CD4-positive, alpha-beta T cell treated with Interleukin-17A for 4 hours (primary cell): Measurements from ENCODE around the gene ASAP3.
A peak's percentile ranks its signal among the peaks of the same experiment; 100 is the strongest.

Experiments used
- DNase-seq: peaks from one replicate; pipeline ENCODE4 v3.0.0-alpha.2; 2020; ENCODE audit warnings: mixed read lengths

ASAP3 gene

GRCh38 chr1:23448846-23449245, 35.1 kb downstream of the ASAP3 start:
- DNase-seq, result no peak

DNA sequence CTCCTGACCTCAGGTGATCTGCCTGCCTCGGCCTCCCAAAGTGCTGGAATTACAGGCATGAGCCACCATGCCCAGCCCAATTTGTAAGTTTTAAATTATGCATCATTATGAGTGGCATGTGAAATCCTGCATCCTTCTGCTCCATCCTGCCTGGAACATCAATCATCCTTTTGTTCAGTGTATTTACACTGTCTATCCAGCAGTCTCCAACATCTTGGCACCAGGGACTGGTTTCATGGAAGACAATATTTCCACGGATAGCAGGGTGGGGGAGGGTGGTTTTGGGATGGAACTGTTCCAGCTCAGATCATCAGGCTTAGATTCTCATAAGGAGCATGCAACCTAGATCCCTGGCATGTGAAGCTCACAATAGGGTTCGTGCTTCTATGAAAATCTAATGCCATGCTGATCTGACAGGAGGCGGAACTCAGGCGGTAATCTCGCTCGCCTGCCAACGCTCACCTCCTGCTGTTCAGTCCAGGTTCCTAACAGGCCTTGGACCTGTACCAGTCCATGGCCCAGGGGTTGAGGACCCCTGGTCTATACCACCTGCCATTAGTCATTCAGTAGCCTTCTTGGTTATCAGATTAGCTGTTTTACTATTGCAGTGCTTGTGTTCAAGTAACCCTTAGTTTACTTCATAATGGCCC, 37.2 kb downstream of the ASAP3 start:
- no peak for DNase-seq

GRCh38 chr1:23444596-23445390, 39.2 kb downstream of the ASAP3 start:
- DNase-seq, result no peak

DNA sequence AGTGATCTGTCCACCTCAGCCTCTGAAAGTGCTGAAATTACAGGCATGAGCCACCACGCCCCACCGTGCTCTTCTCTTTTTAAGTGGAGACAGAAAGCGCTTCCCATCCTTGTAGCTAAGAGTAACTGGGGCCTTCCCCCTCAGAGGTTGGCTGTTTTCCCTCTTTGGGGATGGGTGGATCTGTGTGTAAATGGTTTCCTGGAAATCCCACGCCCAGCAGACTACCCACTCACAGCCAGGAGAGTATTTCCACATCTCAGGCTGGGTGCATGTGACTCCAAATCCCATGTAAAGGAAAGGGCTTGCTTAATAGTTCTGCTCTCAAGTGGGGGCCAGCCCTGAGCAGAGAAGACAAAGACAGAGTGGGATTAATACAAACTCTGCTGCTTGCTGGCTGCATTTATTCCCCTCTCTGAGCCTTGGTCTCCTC, 39.9 kb downstream of the ASAP3 start:
- DNase-seq, result no peak

- no peak for DNase-seq
These were observed 41.2 kb downstream of the ASAP3 start for GRCh38 chr1:23442751-23443150.

DNA sequence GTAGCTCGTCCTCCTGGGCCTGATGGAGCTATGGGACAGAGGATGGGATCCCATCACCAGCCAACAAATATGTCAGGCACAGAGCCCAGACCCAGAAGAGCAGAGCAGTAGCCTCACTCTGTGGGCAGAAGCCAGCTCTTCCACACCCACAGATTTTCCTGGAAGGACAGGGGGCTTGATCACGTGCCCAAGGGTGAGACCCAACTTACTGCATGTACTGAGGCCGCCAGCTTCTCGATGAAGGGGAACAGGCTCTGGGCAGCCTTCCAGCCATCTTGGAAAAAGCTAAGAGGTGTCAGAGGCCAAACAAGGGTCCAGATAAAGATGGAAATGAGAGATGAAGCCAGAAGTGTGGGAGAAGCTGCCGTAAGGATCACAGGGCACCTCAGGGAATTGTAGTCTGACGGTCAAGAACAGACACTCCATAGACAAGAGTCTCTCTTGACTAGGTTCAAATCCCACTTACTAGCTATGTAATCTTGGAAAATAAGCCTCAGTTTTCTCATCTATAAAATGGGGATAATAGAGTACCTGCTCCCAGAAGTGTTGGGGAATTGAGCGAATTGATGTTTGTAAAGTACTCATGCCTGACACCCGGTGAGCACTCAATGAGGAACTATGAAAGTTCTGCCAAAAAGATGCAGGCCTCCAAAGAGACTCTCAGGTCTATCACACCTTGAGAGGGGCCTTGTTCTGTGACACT, 42.4 kb downstream of the ASAP3 start:
- DNase-seq, result no peak

- no peak for DNase-seq
These were observed 45.4 kb downstream of the ASAP3 start for GRCh38 chr1:23438545-23438944.

DNA sequence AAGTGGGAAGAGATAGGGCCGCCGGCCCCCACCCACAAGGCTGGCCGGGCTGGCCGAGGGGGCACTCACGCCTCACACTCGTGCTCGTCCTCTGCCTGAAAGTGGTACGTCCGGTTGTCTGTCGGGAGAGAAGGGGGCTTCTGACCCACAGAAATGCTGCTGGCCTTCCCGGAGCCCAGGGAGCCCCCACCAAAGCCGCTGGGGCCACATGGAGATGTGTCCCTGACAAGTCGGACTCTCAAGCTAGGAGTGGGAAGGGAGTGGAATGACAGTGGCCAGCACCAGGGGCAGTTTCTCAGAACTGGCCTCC, 46.7 kb downstream of the ASAP3 start:
- DNase-seq, result no peak

- DNase-seq, result peak; percentile 69
These were observed 47.2 kb downstream of the ASAP3 start for GRCh38 chr1:23436520-23437354.

GRCh38 chr1:23434260-23434775, 49.7 kb downstream of the ASAP3 start:
- DNase-seq, result no peak

DNA sequence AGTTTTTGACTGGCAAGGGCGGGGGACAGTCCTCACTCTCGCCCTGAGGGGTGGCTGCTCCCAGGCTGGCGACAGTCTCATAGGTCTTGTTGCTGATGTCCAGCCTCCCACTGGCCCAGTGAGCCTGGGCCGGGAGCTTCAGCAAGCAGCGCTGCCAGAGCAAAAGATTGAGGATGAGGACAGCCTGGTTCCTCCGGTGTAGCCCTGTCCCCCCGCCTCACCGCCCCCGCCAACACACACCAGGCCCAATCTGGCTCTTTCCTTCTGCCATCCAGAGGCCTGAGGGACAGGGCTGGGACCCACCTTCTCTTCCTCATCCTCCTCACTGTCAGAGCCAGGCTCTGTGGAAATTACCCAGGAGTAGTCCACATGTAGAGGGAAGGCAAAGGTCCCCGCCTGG, 50.9 kb downstream of the ASAP3 start:
- DNase-seq, result no peak

DNA sequence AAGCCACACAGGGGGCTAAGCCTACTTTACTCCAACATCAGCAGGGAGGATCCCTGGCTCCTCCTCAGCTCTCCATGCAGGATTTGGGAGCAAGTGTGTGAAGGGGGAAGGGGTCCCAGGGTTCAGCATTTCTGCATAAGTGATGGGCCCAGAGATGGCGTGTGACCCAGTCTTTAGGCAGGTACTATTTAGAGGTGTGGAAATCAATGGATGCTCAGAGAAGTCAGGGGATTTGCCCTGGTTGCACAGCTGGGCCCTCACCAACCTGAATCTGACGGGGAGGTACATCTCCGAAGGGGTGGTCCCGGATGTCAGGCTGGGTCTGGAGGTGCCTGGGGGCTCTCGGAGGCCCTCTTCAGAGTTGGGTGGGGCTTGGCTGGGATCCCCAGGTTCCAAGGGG, 52.5 kb downstream of the ASAP3 start:
- no peak for DNase-seq

DNA sequence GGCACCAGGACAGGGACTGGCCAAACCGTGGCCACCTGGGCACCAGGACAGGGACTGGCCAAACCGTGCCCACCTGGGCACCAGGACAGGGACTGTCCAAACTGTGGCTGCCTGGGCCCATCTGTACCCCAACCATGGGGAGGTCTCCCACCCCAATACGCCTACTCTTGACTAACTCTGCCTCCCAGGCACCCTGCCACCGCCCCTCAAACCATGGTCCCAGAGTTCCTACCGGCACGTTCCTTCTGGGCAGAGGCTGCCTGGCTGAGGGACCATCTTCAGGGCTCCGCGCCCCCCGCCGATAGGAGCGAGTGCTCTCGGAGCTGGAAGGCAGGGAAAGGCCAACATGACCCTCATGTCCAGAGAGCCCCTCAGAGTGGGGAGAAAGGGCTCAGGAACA, 53.2 kb downstream of the ASAP3 start:
- no peak for DNase-seq

GRCh38 chr1:23428136-23428905, 55.7 kb downstream of the ASAP3 start:
- DNase-seq, result no peak

GRCh38 chr1:23427550-23427949, 56.4 kb downstream of the ASAP3 start:
- DNase-seq, result no peak

GRCh38 chr1:23426828-23427227, 57.2 kb downstream of the ASAP3 start:
- no peak for DNase-seq

DNA sequence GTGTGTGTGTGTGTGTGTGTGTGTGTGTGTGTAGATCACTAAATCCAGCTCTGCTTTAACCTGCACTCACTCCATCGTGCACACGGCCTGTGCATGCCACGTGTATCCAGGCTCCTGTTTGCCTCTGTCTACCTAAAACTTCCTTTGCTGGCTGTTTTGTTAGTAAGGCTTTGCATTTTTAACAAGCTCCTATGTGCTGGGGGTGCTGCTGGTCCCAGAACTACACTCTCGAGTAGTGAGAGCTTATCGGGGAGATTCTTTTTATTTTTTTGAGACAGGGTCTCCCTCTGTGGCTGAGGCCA, 58.8 kb downstream of the ASAP3 start:
- DNase-seq, result no peak

DNA sequence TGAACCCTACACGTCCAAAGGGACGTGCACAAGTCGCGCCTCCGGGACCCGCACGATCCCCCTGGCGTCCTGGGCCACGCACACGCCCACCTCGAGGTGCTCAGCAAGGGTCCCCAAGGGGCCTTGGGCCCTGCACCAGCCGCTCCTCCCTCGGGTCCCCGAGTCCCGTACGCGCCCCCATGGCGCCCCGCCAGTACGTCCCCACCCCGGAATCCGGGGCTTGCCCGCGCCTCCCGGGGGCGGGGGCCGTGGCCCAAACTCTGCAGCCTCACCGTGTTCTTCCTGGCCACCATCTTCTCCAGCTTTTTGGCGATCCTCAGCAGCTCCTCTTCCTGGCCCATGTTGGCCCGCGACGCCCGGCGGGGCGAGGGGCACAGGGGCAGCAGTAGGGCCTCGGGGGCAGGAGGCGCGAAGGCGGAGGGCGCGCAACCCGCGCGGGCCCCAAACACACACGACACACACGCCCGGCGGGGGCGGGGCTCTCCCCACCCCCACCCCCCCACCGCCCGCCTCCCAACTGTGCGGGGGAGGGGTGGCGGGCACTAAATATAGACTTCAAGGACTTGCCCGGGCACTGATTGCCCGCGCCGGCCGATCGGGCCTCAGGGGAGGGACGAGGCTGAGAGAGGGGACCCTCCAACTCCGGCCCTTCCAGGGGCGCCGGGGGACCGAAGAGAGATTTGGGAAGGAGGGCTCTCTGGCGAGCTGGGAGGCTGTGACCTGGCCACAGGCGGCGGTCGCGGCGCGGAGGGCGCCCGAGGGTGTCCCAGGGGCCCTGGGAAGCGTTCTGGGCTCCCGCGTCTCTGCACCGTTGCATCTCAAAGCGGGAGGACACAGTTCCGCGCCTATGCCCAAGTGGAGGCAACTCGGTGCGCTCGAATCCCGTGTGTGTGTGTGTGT, 59.4 kb downstream of the ASAP3 start, which contains the start of gene TCEA3:
TCEA3 (minus strand) TSS at position 456 of the 900 bp plus-strand sequence; CDS start at position 341, 115 bp downstream.
- DNase-seq, result peak; percentile 72

DNA sequence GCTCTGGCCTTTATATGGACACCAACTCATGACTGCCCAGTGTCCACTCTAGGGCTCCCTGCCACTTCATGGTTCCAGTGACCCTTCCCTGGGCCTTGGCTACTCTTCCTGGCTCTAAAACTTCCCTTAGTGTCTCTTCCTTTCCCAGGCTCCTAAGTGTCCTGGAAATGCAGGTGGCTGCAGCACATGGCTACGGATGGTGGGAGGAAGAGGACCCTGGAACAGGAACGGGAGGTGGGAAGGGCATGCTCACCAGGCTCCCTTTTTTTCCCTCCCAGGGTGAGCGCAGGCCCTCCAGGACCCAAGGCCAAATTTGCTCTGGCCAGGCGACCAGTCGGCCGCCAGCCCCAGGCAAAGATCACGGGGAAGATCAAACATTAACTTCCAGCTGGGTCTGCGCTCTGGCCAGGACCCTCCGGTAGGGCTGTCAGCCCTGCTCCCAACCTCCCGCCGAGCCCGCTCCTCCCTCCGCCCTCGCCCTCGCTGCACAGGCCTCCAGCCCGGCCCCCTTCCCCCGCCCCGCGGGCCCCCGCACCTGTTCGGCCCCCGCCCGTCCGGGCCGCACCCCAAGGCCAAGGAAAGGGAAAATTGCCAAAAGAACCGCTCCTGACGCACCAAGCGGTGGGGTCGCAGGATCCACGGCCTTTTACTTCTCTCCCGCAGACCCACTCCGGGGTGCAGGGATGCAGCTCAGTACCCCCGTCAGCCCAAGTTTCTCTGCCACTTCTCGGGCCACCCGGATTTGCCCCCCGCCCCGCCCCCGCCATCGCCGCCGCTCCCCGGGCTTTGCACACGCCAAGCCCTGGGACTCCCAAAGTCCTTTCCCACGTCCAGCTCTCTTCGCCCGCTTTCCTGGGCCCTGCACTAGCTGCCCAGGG, 60.3 kb downstream of the ASAP3 start:
- DNase-seq, result peak; percentile 42

DNA sequence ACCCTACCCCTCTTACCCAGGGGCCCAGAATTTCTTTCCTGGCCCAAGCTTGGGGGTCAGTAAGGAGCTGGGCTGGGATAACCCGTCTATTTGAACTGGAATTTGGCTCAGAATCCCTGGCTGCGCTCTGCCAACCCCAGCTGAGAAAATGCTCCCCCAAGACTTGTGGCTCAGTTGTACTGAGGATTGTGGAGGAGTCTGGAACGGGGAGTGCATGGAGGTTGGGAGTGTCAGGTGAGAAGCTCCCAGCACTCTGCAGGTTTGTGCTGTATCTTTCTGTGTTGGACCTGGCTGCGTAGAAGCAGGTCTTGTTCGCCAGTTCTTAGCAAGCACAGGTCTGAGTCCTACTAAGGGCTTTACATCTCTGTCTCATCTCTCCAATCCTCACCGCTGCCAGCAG, 61.0 kb downstream of the ASAP3 start:
- peak; percentile 19 for DNase-seq
